Stimulated activated memory B cell treated with anti-CD40 and anti-IgM and Interleukin-4, amounts not matched to agents 10 μg/mL and 1 μg/mL and 100 μg/mL, for 72 hours (primary cell): Measurements from ENCODE around the gene NCAM2.

ENCODE experiments used
- ATAC-seq: fragments of 150-1000 bp; cut with Tn5 transposase; 2 replicates; pipeline ENCODE4 v1.10.0; 2021
- H3K27ac Mint-ChIP-seq: one replicate; pipeline ENCODE4 v1.8.0; 2022; ENCODE audit warnings: mild to moderate bottlenecking, mixed read lengths
- H3K27me3 Mint-ChIP-seq: one replicate; pipeline ENCODE4 v1.8.0; 2022; ENCODE audit warnings: mixed read lengths
- H3K36me3 Mint-ChIP-seq: one replicate; pipeline ENCODE4 v1.8.0; 2022; ENCODE audit warnings: mixed read lengths
- H3K4me1 Mint-ChIP-seq: one replicate; pipeline ENCODE4 v1.8.0; 2022; ENCODE audit warnings: mixed read lengths
- H3K4me3 Mint-ChIP-seq: one replicate; pipeline ENCODE4 v1.8.0; 2022; ENCODE audit warnings: mild to moderate bottlenecking, moderate library complexity, mixed read lengths
- H3K9me3 Mint-ChIP-seq: one replicate; pipeline ENCODE4 v1.8.0; 2022; ENCODE audit warnings: mixed read lengths

Gene NCAM2

DNA sequence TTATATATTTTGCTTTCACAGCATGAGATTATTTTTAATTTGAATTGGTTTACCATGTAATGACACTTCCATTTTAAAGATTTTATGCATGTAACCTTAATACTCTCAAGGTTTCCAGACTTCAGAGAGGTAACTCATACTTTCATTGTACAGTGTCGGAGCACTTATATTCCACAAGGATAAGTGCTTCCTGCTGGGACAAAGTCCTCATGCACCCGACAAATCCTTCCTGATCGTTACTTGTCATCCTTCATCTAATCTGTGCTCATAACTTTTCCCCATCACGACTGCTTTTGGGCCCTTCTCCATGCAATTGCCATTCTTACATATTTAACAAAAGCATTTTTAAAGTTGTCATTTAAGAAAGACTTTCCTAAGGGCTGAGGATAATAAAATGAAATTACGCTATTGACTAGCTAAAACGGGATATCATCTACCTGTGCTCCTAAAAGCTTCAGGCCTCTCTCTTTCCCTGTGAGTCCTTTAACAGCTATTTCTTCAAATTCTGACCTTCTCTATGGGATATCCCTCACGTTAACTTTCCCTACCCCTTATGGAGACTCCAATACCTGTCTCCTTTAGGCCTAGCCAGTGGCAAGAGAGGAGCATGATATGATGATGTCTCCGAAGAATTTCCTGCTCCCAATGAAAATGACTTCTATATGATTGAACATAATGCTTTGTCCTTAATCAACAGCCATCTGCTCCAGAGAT is 59.3 kb downstream of the NCAM2 start:
- Mint-ChIP-seq H3K36me3 (no peaks in the 10 kb centered on the region), H3K9me3 (no peaks in the 10 kb centered on the region), H3K4me1 (no peaks in the 10 kb centered on the region), H3K27ac (no peak overlapping the region), H3K4me3 (no peak overlapping the region), H3K27me3 (no peaks in the 10 kb centered on the region)
- no peak for ATAC-seq

DNA sequence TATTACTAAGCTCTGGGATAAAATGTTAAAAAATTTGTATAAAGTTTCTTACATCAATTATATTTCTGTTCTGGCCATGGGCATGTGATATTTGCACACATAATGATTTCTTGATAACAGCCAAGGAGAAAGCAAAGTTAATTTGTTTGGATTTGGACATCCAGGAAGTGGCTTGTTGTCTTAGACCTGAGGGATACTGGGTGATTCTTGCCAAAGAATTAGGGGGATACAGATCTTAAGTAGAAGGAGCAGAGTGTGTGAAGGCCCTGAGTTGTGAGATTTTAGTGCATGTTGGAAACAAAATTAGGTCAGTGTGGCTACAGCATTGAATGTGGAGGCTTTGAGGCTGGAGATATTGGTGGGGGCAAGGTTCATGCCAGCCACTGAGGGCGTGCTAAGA is 65.6 kb downstream of the NCAM2 start:
- Mint-ChIP-seq H3K27me3 (no peaks in the 10 kb centered on the region), H3K27ac (no peak overlapping the region), H3K4me1 (no peaks in the 10 kb centered on the region), H3K4me3 (no peak overlapping the region), H3K9me3 (no peaks in the 10 kb centered on the region), H3K36me3 (no peaks in the 10 kb centered on the region)
- no peak for ATAC-seq

DNA sequence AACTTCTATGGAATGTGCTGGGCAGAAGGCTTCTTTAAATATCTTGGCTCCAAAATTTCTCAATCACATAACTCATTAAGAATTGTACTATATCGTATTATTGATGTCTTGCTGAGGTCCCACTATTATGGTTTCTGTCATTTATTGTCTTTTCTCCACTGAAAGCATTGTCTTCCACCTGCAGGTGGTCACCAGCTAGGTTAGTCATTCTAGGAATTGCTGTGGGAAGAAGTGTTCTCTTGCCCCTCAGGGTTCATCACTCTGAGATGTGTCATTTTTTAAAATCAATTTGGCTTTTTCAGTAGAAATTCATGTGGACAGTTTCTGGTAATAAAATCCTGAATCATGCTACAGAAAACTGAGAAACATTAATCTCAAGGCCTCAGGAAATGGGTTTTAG is 66.1 kb downstream of the NCAM2 start:
- H3K36me3 Mint-ChIP-seq, result no peaks in the 10 kb centered on the region
- H3K27ac Mint-ChIP-seq, result no peak overlapping the region
- no peaks in the 10 kb centered on the region for H3K9me3 Mint-ChIP-seq
- H3K4me3 Mint-ChIP-seq, result no peak overlapping the region
- no peaks in the 10 kb centered on the region for H3K4me1 Mint-ChIP-seq
- no peak for ATAC-seq
- H3K27me3 Mint-ChIP-seq, result no peaks in the 10 kb centered on the region

DNA sequence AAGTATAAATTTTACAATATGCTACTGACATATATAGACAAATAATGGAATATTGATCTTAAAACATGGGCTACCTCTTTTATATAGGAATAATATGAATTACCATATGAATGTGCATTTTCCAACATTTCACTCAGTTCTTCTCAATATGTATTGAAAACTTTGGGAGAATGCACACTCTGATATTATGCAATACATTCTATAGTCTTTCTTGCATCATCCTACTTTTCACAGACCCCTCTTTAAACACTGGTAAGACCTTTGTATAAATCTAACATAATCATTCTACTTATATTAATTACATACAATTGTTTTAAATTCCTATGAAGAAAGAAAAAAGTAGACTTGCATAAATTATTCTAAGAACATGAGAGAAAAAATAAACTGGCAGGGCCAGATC is 69.2 kb downstream of the NCAM2 start:
- Mint-ChIP-seq H3K4me3 (no peak overlapping the region), H3K4me1 (no peaks in the 10 kb centered on the region), H3K9me3 (no peaks in the 10 kb centered on the region), H3K27ac (no peak overlapping the region), H3K36me3 (no peaks in the 10 kb centered on the region), H3K27me3 (no peaks in the 10 kb centered on the region)
- ATAC-seq, result no peak

DNA sequence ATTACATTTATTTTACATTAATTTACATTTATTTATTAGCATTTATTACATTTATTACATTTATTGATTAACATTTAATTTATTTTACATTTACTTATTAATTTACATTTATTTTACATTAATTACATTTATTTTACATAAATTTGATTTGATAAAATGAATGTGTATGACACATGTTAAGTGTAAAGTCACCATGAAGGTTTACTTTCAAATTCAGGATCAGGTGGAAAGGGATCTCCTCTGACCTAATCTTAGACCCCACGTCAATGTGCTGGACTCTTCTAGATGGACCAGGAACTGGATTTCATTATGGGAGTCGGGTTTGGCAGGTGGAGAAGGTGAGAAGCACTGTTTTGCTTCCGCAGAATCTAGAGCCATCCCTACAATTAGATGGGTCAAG is 76.1 kb downstream of the NCAM2 start:
- Mint-ChIP-seq H3K27me3 (no peaks in the 10 kb centered on the region), H3K9me3 (peaks cover 4% of the 10 kb centered on the region), H3K4me3 (no peak overlapping the region), H3K4me1 (no peaks in the 10 kb centered on the region), H3K27ac (no peak overlapping the region), H3K36me3 (no peaks in the 10 kb centered on the region)
- ATAC-seq, result no peak

DNA sequence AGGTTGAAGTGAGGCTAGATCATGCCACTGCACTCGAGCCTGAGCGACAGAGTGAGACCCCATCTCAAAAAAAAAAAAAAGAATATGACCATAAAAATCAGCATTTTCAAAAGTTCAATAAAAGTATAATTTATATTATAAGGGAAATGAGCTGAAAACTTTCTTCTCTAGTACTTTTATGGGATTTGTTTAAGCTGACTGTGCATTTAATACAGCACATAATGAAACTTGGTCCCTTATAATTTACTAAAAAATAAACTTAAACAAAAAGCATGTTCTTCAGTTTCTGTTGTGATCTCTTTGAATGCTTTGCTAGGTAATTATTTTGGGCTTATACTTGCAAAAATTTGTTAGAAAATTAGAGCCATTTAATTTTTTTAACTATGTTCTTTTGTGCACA is 77.8 kb downstream of the NCAM2 start:
- no peaks in the 10 kb centered on the region for H3K27me3 Mint-ChIP-seq
- no peak overlapping the region for H3K27ac Mint-ChIP-seq
- ATAC-seq, result no peak
- H3K36me3 Mint-ChIP-seq, result no peaks in the 10 kb centered on the region
- peaks cover 4% of the 10 kb centered on the region for H3K9me3 Mint-ChIP-seq
- no peaks in the 10 kb centered on the region for H3K4me1 Mint-ChIP-seq
- H3K4me3 Mint-ChIP-seq, result no peak overlapping the region

DNA sequence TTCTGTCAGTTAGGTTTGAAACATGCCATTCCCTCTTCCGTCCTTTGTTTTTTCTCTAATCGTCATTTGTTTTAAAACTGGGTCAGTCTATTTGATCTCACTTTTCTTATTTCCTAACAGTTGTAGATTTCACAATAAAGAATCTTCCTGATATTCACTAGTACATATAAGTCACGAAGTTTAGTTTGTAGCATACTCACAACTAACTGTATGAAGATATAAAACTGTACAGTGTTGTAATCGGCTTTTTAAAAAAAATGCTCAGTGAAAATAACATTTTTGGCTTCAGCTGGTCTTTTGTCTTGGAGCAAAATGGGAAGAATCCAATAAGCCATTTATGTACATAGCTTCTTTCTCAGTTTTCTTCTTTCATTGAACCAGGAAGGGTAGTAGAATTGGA is 78.3 kb downstream of the NCAM2 start:
- Mint-ChIP-seq H3K27me3 (no peaks in the 10 kb centered on the region), H3K36me3 (no peaks in the 10 kb centered on the region), H3K9me3 (peaks cover 4% of the 10 kb centered on the region), H3K4me3 (no peak overlapping the region), H3K27ac (no peak overlapping the region), H3K4me1 (no peaks in the 10 kb centered on the region)
- ATAC-seq, result no peak

DNA sequence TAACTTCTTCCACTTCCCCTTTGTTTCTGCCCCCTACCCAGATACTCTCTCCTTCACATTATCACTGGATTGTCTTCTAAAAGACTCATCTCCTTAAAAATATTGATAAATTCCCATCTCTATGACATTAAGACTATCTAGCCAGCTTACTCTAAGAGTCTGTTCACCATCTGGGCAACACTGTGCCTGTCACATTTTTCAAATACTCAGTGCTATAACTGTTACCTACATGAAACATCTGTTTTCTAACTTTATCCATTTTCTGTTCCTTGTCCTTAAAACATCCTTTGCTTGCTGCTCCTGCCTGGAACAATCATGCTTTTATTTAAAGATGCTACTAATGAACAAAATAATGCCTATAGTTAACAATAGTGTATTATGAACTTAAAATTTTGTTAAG is 81.4 kb downstream of the NCAM2 start:
- no peaks in the 10 kb centered on the region for H3K4me1 Mint-ChIP-seq
- H3K27ac Mint-ChIP-seq, result no peak overlapping the region
- no peak overlapping the region for H3K4me3 Mint-ChIP-seq
- no peaks in the 10 kb centered on the region for H3K36me3 Mint-ChIP-seq
- H3K27me3 Mint-ChIP-seq, result no peaks in the 10 kb centered on the region
- no peak for ATAC-seq
- H3K9me3 Mint-ChIP-seq, result peaks cover 3% of the 10 kb centered on the region

DNA sequence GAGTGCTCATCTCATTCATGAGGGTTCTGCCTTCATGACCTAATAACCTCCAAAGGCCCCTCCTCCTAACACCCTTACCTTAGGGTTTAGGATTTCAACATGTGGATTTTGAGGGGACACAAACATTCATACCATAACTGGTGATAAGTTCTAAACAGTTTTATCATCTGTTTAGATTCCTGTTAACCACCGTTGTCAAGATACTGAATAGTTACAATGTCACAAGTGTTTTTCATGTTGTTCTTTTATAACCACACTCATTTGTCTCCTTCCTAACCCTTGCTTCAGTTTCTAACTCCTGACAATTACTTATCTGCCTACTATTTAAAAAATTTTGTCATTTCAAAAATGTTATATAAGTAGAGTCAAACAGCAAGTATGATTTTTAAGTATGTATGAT is 86.0 kb downstream of the NCAM2 start:
- no peaks in the 10 kb centered on the region for H3K4me1 Mint-ChIP-seq
- no peak for ATAC-seq
- H3K27ac Mint-ChIP-seq, result no peak overlapping the region
- no peaks in the 10 kb centered on the region for H3K27me3 Mint-ChIP-seq
- H3K4me3 Mint-ChIP-seq, result no peak overlapping the region
- H3K9me3 Mint-ChIP-seq, result no peaks in the 10 kb centered on the region
- H3K36me3 Mint-ChIP-seq, result no peaks in the 10 kb centered on the region

DNA sequence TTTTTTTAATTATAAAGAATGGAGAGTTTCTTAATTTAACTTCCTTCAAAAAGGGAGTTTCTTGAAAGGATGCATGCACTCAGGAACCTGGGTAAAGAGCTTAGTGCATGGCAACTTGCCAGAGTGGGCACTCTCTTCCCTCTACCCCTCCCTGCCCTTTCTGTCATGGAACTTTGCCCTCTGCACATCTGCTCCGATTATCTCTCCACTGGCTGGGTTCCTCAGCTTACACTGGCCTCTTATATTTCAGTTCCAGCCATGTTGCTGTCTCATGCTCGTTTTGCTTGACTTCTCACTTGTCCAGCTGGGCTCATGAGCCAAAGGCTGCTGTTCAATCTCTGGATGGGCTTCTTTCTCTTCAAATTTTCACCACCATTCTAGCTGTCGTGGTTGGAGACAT is 87.0 kb downstream of the NCAM2 start:
- no peak overlapping the region for H3K4me3 Mint-ChIP-seq
- H3K27me3 Mint-ChIP-seq, result no peaks in the 10 kb centered on the region
- H3K27ac Mint-ChIP-seq, result no peak overlapping the region
- H3K9me3 Mint-ChIP-seq, result no peaks in the 10 kb centered on the region
- ATAC-seq, result no peak
- H3K36me3 Mint-ChIP-seq, result no peaks in the 10 kb centered on the region
- no peaks in the 10 kb centered on the region for H3K4me1 Mint-ChIP-seq

DNA sequence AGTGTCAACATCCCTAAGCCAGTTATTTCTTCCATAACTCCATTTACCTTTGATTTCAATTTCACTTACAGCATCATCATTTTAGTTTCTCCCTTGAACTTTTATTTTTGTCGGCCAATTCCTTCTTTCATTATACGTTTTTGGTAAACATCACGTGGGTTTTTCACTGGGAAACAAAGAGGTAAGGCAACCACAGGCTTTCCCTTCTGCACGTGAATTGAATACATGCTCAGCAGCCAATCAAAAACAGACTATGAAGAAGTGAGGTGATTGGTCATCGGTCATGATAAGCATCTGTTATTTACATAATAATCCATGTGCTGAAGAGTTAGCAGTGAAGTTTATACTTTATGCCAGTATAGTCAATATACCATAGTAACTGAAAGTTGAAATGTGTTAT is 98.7 kb downstream of the NCAM2 start:
- no peak for ATAC-seq

DNA sequence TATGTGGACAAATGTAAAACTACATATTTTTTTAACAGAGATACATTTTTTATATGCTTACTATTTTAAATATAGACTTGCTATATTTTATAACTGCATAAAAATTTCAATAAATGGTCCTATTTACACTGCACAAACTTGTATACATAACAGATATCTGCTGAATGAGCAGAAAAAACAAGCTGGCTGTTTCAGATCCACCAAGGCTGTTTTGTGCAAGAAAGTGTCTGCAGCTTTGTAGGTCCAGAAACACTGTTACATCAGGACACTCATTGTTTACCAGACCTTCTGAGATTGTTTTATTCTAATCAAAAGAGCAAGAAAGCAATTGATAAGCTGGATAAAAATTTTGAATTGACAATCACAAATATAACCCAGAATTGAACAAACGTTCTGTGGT is 99.3 kb downstream of the NCAM2 start:
- no peak overlapping the region for H3K4me3 Mint-ChIP-seq
- no peaks in the 10 kb centered on the region for H3K4me1 Mint-ChIP-seq
- ATAC-seq, result no peak
- H3K27me3 Mint-ChIP-seq, result no peaks in the 10 kb centered on the region
- H3K36me3 Mint-ChIP-seq, result no peaks in the 10 kb centered on the region
- H3K9me3 Mint-ChIP-seq, result no peaks in the 10 kb centered on the region
- no peak overlapping the region for H3K27ac Mint-ChIP-seq

More for the DNA sequence above, 98.7 kb downstream of the NCAM2 start:
- Mint-ChIP-seq H3K9me3 (no peaks in the 10 kb centered on the region), H3K27ac (no peak overlapping the region), H3K27me3 (no peaks in the 10 kb centered on the region), H3K4me3 (no peak overlapping the region), H3K4me1 (no peaks in the 10 kb centered on the region), H3K36me3 (no peaks in the 10 kb centered on the region)

DNA sequence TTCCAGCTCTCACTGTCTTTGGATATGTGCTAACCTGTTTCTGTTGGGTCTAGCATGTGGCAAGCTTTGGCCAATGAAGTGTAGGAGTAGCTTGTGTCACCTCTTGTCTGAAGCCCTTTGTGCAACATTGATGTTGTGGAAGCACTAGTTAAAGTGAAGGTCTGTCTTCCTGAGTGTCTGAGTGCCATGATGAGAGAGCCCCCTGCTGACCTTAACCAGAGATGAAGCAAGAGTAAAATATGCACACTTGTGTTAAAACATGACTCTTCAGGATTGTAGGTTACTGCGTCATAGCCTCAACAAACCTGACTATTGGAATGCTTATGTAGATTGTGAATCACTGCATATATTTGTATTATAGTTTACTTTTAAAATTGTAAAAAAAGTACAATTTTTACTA is 103.7 kb downstream of the NCAM2 start:
- no peak for ATAC-seq
- Mint-ChIP-seq H3K36me3 (no peaks in the 10 kb centered on the region), H3K27ac (no peak overlapping the region), H3K27me3 (no peaks in the 10 kb centered on the region), H3K4me3 (no peak overlapping the region), H3K9me3 (no peaks in the 10 kb centered on the region), H3K4me1 (no peaks in the 10 kb centered on the region)

DNA sequence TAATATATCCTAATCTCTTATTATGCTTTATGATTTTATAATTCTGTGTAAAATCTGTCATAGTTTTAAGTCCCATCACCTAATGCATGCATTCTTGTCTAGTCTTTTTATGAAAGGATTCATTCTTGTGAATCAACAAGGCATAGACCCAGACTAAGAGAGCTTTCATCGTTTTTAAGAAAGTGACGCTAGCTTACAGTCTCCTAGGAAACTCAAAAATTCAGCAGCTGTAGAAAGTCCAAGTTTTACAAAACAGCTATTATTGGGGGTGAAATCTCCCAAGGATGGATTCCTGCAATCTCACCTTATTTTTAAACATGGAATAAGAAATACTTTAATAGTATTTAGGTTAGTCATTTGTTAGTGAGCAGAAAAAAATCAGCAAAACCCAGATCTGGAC is 104.7 kb downstream of the NCAM2 start:
- Mint-ChIP-seq H3K4me3 (no peak overlapping the region), H3K27me3 (no peaks in the 10 kb centered on the region), H3K9me3 (no peaks in the 10 kb centered on the region), H3K27ac (no peak overlapping the region), H3K36me3 (no peaks in the 10 kb centered on the region), H3K4me1 (no peaks in the 10 kb centered on the region)
- ATAC-seq, result no peak

DNA sequence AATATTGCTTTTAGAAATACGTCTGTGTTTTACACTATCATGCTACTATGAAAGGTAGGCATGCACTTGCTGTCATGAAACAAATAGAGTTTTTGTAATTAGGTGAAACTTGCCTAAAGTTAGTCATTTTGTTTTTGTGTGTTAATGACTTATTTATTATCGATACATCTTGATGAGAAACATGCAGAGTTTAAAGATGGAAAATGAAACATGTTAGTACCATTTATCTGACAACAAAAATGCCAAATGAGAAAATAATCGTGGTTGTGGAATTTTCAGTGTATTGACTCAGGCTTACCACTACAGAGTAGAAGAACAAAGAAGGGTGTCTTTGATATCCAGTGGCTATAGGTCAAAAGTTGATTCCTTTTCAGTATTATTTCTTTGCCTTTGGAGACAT is 105.5 kb downstream of the NCAM2 start:
- no peaks in the 10 kb centered on the region for H3K4me1 Mint-ChIP-seq
- no peak for ATAC-seq
- H3K36me3 Mint-ChIP-seq, result no peaks in the 10 kb centered on the region
- no peaks in the 10 kb centered on the region for H3K27me3 Mint-ChIP-seq
- H3K27ac Mint-ChIP-seq, result no peak overlapping the region
- no peaks in the 10 kb centered on the region for H3K9me3 Mint-ChIP-seq
- no peak overlapping the region for H3K4me3 Mint-ChIP-seq

DNA sequence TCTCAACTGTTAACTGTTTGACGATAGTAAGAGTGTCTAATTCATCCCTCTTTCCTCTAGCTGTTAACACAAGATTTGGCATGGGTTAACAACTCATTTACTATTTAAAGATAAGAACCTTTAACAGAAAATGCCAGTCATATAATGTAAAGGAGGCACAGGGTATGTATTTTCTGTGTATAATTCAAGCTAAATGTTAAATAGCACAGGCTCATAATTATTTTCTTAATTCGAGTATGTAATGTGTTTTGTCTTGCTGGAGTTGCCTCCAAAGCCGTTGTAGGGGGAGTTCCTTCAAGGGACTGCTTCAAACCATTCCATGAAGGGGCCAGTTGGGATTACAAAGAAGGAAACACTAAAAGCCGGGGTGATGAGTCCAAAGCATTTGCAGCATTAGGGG is 111.5 kb downstream of the NCAM2 start:
- H3K4me3 Mint-ChIP-seq, result no peak overlapping the region
- no peaks in the 10 kb centered on the region for H3K27me3 Mint-ChIP-seq
- no peak for ATAC-seq
- H3K36me3 Mint-ChIP-seq, result no peaks in the 10 kb centered on the region
- H3K27ac Mint-ChIP-seq, result no peak overlapping the region
- no peaks in the 10 kb centered on the region for H3K4me1 Mint-ChIP-seq
- H3K9me3 Mint-ChIP-seq, result no peaks in the 10 kb centered on the region
